HG02943 (cell line): ENCODE results near the gene GALR3.

Source experiments
- ATAC-seq: cut with Tn5 transposase; IDR thresholded peaks from one replicate; pipeline ENCODE4 v1.9.1; 2021; ENCODE audit warnings: mild to moderate bottlenecking, low read depth, moderate library complexity; ENCODE audit not compliant: unreplicated experiment

GALR3 gene

GRCh38 chr22:37802310-37803194 is 20.6 kb upstream of the GALR3 start:
- ATAC-seq, result no peak

GRCh38 chr22:37803195-37803638 is 20.0 kb upstream of the GALR3 start:
- ATAC-seq, result no peak

- ATAC-seq, result no peak
These were observed 19.4 kb upstream of the GALR3 start for GRCh38 chr22:37803639-37804351.

GRCh38 chr22:37804352-37804880 is 18.8 kb upstream of the GALR3 start:
- ATAC-seq, result no peak

- no peak for ATAC-seq
These were observed 18.0 kb upstream of the GALR3 start for GRCh38 chr22:37804881-37805809.

GRCh38 chr22:37805810-37806277 is 17.3 kb upstream of the GALR3 start:
- ATAC-seq, result no peak

- no peak for ATAC-seq
These were observed 16.5 kb upstream of the GALR3 start for GRCh38 chr22:37806409-37807333.

- ATAC-seq, result peak; percentile 71
These were observed 15.5 kb upstream of the GALR3 start, which contains the start of gene GCAT for GRCh38 chr22:37807410-37808293. Gene GCAT, plus strand, starts transcription at chr22:37807934. Its CDS starts 34 bp downstream, at chr22:37807968.

- ATAC-seq, result no peak
These were observed 14.9 kb upstream of the GALR3 start for GRCh38 chr22:37808294-37808657.

GRCh38 chr22:37809672-37810333 is 13.4 kb upstream of the GALR3 start:
- no peak for ATAC-seq

- ATAC-seq, result no peak
These were observed 11.3 kb upstream of the GALR3 start for GRCh38 chr22:37811867-37812266.

GRCh38 chr22:37812869-37813678 is 10.1 kb upstream of the GALR3 start:
- ATAC-seq, result no peak

GRCh38 chr22:37815593-37815992 is 7.6 kb upstream of the GALR3 start:
- no peak for ATAC-seq

GRCh38 chr22:37816543-37817180 is 6.5 kb upstream of the GALR3 start:
- ATAC-seq, result no peak

GRCh38 chr22:37817705-37818408 is 5.3 kb upstream of the GALR3 start:
- ATAC-seq, result no peak
